Esophagus mucosa (tissue), 1 donor: ENCODE results near the gene ADAM19. TPM values are rescaled to one million over a fixed set of nuclear protein-coding genes. Genes with fewer than 3 reads are reported as not detected.

Source experiments
- ATAC-seq: fragments of 200-7000 bp; cut with Tn5 transposase; one replicate; pipeline ENCODE4 v1.9.1; 2020
- total RNA-seq: library from RNA; stranded (reverse); gene quantifications from one replicate; pipeline ENCODE4 v1.2.4, GENCODE V29; 2023
- donor health status: DM: yes; HTN: yes; CAD: no.

Gene ADAM19, protein sequence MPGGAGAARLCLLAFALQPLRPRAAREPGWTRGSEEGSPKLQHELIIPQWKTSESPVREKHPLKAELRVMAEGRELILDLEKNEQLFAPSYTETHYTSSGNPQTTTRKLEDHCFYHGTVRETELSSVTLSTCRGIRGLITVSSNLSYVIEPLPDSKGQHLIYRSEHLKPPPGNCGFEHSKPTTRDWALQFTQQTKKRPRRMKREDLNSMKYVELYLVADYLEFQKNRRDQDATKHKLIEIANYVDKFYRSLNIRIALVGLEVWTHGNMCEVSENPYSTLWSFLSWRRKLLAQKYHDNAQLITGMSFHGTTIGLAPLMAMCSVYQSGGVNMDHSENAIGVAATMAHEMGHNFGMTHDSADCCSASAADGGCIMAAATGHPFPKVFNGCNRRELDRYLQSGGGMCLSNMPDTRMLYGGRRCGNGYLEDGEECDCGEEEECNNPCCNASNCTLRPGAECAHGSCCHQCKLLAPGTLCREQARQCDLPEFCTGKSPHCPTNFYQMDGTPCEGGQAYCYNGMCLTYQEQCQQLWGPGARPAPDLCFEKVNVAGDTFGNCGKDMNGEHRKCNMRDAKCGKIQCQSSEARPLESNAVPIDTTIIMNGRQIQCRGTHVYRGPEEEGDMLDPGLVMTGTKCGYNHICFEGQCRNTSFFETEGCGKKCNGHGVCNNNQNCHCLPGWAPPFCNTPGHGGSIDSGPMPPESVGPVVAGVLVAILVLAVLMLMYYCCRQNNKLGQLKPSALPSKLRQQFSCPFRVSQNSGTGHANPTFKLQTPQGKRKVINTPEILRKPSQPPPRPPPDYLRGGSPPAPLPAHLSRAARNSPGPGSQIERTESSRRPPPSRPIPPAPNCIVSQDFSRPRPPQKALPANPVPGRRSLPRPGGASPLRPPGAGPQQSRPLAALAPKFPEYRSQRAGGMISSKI
- 2.2 TPM for total RNA-seq

- ATAC-seq: peak; percentile 59
Observed at GRCh38 chr5:157575381-157576020, at the start of gene ADAM19. Gene ADAM19 (minus strand): TSS chr5:157575775. CDS start chr5:157575696, 79 bp downstream.

DNA sequence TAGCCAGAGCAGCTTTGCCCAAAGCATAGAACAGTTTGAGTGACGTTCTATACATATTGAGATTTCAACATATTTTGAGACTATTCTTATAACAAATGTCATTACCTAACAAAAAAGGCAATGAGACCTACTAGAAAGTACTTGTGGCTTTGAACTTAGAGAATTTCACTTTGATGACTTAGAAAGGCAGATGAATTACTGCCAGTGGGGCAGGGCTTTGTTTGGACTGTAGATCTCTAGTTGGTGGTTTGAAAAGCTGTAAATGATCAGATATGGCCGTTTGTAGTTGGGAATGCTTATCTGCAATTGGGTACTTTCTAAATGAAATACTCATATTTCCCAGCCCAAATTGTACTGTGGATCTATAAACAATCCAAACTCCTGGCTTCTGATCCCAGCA lies 48.6 kb upstream of the ADAM19 start:
- no peak for ATAC-seq

GRCh38 chr5:157620776-157621175 lies 45.2 kb upstream of the ADAM19 start:
- ATAC-seq: no peak

DNA sequence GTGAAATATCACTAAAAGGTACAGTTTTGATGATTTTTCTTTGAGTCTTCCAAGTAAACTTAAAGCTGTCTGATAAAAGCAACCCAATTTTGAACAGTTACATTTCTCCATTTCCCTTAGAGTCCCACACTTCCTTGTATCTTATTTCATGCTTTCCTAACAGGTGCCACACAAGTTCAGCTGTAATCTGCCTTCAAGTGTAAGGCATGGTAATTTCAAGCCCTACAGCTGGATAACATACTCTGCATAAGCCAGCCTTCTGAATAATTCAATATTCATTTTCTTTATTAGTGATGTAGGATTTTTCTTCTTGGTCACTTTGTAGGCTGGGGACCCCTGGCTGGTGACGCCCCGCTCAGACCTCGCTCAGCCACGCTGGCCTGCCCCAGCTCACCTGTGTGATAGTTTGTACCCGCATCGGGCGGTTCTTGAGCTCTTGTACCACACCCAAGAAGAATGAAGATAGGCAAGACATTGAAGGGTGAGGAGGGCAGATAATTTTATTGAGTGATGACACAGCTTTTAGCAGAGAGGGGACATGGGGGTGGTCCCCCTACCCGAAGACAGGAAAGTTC lies 42.7 kb upstream of the ADAM19 start:
- no peak for ATAC-seq

- no peak for ATAC-seq
Observed at GRCh38 chr5:157616785-157617184, 41.2 kb upstream of the ADAM19 start.

DNA sequence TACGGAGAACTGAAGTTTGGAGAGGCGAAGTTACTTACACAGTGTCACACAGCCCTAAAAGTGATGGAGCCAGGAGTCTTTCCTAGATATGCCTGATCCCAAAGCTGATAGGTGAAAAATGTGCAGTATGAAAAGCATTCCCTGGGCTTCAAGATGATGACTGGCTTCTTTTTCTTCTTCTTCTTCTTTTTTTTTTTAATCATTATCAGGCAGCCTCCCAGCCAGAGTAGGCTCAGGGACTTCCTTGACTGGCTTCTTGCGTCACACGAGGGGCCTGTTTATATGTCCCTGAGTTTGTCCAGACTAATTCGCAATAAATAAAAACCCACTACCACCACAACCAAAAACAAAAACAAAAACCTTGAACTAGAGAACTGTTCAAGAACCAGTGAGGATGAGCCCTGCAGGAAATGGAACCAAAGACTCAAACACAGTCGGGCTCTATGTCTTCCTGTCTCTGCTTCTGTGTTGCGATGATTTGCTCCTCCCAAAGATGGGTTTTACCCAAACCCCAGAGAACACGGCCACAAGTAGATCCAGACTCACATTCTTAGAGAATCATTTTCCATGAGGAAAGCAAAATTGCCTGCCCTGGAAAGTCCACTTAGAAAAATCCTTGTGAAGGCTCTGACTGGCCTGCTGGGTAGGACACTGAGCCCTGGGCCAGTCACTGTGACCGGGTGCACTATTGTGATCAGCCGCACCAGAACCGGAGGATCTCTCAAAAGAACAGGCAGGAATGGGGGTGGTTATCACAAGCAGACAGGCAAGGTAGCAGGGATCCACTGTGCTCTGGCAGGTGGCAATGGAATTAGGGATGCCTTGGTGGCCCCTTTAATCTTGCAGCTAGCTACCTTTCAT lies 38.0 kb upstream of the ADAM19 start:
- ATAC-seq: no peak

GRCh38 chr5:157612581-157612980 lies 37.0 kb upstream of the ADAM19 start:
- ATAC-seq: no peak

DNA sequence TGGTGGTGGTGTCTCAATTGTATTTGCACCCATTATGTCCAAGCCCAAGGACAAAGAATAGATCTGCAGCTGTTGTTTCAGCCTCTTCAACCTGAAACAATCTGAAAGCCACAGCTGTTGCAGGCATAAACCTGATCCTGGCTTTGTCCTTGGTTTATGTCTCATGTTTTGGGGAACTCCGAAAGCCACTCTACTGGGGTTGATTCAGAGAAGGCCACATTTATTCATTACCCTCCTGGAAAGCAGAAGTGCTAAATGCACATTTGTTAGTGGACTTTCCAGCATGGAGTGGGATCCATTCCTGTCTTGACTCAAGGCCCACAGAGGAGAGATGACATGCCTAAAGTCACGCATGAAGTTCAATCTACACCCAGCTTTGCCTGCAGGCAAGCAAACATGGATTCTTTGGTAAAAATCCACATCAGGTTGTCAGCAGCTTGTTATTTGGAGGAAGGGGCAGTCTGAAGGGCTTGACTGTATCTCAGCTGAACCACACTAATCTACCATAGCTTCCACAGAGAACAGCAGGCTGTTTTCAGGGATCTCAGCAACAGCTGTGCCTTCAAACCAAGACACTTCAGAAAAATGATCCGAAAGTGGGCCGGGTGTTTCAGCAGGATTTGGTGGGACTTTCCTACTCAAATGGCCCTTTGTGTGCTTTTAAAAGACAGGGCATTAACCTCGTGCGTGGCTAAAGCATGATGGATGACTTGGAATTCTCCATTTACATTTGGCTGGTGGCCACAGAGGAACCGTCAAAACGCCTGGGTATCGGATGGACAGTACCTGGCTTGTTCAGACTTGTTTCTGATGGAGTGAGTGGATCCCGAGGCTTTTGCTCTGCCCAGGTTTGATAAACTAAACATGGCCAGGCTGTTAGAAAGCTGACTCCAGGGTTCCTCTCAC lies 36.2 kb upstream of the ADAM19 start:
- no peak for ATAC-seq

- ATAC-seq: no peak
Observed at GRCh38 chr5:157610990-157611389, 35.4 kb upstream of the ADAM19 start.

- no peak for ATAC-seq
Observed at GRCh38 chr5:157608972-157609565, 33.5 kb upstream of the ADAM19 start.

GRCh38 chr5:157607371-157608161 lies 32.0 kb upstream of the ADAM19 start:
- ATAC-seq: peak; percentile 83

DNA sequence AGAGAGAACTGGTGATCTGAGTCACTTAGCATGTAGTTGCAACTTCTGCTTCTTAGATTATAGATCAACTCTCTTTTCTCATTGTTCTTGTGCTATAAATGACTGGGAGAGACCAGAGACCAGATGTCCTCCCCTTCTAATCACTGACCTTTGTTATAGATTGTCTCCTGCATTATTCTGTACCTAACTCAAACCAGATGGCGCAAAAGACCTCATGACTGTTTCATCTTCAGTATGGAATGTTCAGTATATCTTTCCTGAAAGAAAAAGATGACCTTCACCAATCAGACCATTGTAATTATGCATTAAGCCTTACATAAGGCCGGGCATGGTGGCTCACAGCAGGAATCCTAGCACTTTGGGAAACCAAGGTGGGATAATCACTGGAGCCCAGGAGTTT lies 30.5 kb upstream of the ADAM19 start:
- ATAC-seq: no peak

- ATAC-seq: peak; percentile 40
Observed at GRCh38 chr5:157603333-157604190, 28.0 kb upstream of the ADAM19 start.

GRCh38 chr5:157602505-157602904 lies 26.9 kb upstream of the ADAM19 start:
- peak; percentile 32 for ATAC-seq

DNA sequence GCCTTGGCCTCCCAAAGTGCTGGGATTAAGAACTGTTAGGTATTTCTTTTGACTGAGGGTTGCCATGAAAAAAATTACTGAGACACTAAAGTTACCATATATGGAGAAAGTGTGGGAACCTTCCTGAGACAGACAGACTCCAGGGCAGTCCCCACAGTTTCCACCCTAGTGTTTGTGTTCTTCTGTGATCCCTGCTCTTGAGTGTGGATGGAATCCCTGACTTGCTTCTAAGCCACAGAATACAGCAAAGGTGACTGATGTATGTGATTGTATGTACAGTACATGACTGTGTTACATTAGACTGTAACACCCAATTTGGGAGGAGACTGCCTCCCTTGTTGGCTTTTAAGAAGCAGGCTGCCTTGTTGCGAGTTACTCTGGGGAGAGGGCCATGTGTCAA lies 24.7 kb upstream of the ADAM19 start:
- no peak for ATAC-seq

DNA sequence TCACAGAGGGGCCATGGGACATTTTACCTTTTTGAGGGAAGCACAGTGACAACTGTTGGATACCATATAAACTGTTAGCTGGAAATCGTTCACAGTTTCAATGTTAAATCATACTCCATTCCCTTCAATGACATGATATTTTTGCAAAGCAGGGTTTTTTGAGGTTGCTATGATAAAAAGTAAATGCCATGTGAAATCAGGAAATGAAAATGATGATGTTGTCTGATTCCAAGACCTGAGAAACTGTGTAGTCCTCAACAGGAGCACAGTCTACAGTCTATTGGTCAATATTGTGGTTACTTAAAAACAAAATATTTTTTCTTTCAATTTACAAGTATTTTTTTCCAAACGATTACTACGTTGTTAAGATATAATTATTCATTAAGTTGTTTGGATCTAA lies 24.0 kb upstream of the ADAM19 start:
- no peak for ATAC-seq

GRCh38 chr5:157598350-157598936 lies 22.9 kb upstream of the ADAM19 start:
- ATAC-seq: no peak

DNA sequence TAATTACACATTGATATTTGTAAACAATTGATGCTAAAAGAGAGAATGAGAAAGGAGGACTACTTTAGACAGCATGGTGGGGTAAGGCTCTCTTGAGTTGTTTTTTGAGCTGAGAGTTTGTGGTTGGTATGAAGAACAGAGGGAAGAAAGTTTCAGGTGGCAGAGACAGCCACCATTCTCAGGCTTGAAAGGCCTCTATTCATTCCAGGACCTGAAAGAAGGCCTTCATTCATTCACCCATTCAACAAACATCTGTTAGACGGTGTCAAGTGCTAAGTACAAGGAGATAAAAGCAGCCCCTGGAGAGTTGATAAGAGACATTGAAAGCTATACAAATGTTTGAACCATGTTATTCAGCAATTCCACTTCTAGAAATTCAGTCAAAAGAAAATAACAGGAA lies 21.7 kb upstream of the ADAM19 start:
- ATAC-seq: no peak
